Islet of Langerhans (tissue), 1 donor: ENCODE measurements around the gene RABL6.
"Not testable (repeated sequence)": the region's sequence is repeated elsewhere in the genome, so short reads cannot be mapped to it uniquely, and the experiment has no call there.

Experiments
- FAIRE-seq: peaks from one replicate; lab custom pipeline; 2011; peaks lifted over from hg19 to GRCh38; lab: Jason Lieb, UNC

The RABL6 gene

DNA sequence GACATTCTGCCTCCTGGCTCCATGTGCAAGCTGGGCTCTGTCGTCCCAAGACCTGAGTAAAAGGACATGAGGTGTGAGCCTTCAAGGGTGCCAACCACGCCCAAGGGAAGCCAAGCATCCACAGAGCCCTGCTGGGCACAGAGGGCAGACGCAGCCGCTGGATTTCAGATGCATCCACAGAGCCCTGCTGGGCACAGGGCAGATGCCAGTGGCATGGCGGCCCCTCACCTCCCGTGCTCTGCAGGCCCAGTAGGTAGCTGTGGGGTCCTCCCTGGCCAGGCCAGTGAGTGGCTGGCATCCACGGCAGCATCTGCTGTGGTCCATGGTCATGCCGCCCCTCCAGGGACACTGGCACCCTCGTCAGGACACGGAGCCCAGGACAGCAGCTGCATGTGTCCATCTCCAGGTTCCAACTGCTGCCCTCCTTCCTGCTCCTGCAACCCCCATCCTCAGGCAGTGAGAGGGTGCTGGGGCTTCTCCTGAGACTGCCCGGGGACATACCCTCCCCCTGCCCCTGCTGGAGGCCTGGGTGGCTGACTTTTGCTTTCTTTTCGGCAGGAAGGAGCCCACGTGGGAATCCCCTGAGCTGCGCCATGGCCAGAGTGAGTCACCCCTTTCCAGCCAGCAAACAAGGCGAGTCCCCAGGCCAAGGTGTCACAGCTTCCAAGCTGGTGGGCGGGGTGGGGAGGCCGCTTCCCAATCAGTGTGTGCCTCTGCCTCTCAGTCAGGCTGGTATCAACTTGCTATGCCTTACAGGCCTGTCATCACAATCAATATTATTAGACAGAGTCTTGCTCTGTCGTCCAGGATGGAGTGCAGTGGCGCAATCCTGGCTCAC is 74.6 kb downstream of the RABL6 start:
- FAIRE-seq: no peak

- not testable (repeated sequence) for FAIRE-seq
Observed at GRCh38 chr9:136882947-136883283, 75.2 kb downstream of the RABL6 start.

GRCh38 chr9:136883670-136884069 is 75.9 kb downstream of the RABL6 start:
- not testable (repeated sequence) for FAIRE-seq

DNA sequence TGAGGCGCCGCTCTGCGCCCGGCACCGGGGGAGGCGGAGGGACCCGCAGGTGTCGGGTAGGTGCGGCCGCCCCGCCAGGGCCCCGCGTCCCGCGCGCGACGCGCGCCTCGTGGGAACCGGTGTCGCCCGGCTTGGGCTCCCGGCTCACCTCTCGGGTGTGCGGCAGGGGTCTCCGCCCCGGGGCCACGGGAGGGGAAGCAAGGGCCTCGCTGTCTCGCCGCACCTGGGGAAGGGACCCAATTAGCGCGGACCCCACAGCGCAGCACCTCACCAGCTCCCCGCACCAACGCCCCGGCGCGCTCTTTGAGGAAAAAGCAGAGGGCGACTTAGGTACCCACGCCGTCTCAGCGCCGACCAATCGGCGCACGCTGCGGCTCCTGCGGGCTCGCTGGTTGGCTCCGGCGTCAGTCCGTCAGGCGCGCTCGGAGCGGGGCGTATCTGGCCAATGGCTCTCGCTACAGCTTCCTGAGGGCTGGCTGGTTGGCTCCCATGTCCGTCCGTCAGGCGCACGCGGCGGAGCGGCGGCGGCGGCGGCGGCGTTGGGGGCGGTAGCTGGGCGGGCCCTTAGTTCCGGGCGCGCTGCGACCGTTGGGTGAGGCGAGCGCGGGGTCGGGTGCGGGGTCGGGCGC is 78.3 kb downstream of the RABL6 start, which contains the start of gene TRAF2:
TSS of gene TRAF2 (plus strand) at position 567 of the 629 bp plus-strand sequence. CDS start 12,225 bp downstream, outside the sequence.
- FAIRE-seq: no peak

- FAIRE-seq: no peak
Observed at GRCh38 chr9:136886610-136887597, 79.2 kb downstream of the RABL6 start.

DNA sequence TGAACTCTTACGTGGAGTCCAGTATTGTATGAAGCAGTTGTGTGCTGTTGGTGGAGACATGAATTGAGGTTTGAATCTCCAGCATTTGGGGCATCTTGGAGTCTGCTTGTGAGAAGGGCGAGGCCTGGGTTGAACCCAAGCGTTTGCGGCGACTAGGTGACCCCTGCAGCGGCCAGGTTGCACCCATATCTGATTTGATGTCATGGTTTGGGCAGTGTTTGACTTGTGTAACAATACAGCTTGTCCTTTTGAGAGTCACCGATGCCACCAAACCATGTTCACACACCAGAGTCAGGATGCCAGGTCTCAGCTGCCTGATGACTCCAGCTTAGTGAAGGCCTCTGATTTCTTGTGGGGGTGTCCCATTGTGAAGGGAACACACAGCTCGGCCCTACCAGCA is 80.7 kb downstream of the RABL6 start:
- FAIRE-seq: no peak

GRCh38 chr9:136889858-136890257 is 82.1 kb downstream of the RABL6 start:
- FAIRE-seq: no peak

DNA sequence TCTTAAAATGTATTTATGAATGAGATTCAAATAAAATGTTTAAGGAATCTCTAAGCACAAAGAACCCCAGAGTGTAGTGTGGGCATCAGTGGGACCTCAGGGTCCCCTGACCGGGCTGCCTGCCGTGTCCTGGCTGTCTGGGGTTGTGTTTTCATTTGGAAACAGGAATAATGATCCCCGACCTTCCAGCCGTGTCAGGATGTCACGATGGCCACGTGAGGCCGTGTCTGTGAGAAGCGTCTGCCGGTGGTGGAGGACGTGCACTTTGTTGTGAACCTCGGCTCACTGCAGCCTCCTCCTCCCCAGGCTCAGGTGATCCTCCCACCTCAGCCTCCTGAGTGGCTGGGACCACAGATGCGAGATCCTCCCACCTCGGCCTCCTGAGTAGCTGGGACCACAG is 82.9 kb downstream of the RABL6 start:
- no peak for FAIRE-seq
